ENCODE data around the gene AFF1.
A peak's percentile ranks its signal among the peaks of the same experiment; 100 is the strongest.

The AFF1 gene

GRCh38 chr4:86934771-86935565 lies at the start of gene AFF1:
Gene AFF1, plus strand, starts transcription at chr4:86935011. Its CDS starts 13,523 bp downstream, at chr4:86948534.
- DNase-seq: peak; percentile 85

DNA sequence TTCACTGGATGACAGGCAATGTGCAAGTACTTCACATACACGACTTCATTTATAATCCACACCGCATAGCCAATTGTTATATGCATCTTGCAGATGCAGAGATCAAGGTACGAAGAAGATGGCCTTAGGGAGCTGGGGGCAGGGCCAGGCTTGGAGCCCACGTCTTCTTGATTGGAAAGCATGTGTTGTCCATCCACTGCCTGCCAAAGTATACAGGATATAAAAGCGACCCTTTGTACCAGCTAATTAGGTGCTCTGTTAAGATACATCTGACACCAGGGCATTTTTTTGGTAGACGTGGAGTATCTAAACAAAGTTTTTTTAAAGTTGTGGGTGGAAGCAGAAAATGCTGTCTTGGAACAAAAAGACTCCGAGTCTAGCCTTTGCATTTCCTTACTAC lies 44.0 kb upstream of the AFF1 start:
- no peak for DNase-seq

DNA sequence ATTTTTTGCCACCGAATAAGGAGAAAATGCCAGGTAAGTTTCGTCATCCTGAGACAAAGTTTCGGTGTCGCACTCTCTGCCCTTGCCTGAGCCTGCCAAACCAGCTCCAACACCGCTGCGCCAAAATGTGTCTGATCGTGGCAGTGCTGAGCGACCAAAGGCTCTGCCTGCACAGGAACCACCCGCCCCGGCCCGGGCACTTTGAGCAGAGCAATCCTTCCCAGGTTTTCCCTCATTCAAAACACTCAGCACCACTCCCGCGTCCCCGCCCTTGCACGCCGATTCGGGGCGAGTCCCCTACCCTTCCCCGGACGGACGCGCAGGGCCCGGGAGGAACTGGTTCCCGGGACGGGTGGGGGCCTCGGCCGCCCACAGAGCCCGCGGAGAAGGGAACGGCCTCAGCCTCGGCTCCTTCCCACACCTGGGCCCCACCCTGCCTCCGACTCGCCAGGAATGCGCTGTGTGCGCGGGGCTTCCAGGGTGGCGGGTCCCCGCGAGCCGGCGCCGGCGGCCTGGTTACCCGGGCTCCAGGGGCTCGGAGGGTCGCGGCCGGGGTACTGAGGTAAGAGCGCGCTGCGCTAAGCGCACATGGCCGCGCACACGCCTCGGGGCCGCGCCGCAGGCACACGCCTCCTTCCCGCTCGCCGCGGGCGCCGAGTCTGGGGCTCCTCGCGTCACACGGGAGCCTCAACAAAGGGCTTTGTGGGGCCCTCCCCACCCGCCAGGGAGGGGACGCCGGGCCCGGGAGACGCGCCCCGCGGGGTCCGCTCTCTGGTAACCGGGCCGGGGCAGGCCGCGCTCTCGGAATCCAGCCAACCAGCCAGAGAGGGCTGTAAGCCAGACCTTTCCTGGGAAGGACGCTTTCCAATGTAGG lies 42.8 kb upstream of the AFF1 start, which contains the start of gene C4orf36:
Gene C4orf36 (minus strand): TSS at position 661 of the 874 bp plus-strand sequence. CDS start 902 bp downstream, outside the sequence.
- DNase-seq: peak; percentile 41

DNA sequence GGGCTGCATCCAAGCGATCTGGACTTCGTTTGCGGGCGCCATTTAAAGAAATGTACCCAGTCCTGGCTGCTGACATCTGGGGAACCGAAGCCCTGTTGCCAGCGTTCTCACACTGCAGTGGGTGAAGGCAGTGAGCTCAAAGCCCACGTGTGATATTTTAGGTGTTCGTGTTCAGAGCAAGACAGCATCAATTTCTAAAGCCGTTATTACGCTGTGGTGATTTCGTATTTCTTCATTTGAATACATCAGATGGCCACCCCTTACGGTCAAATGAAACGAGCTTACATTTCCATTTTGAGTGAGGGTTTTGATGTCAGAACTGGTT lies 42.2 kb upstream of the AFF1 start:
- DNase-seq: no peak

DNA sequence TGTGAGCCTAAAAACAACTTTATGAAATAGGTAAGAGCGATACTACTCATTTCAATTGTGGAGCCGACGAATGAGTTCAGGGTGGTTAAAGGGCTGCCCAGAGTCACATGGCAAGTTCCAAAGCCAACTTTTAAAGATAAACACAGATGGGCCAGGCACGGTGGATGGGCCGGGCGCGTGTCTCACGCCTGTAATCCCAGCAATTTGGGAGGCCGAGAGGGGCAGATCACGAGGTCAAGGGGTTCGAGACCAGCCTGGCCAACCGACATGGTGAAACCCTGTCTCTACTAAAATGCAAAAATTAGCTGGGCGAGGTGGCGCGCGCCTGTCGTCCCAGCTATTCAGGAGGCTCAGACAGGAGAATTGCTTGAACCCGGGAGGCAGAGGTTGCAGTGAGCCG lies 41.7 kb upstream of the AFF1 start:
- no peak for DNase-seq

- no peak for DNase-seq
Measured at GRCh38 chr4:86894455-86894854, 40.4 kb upstream of the AFF1 start.

DNA sequence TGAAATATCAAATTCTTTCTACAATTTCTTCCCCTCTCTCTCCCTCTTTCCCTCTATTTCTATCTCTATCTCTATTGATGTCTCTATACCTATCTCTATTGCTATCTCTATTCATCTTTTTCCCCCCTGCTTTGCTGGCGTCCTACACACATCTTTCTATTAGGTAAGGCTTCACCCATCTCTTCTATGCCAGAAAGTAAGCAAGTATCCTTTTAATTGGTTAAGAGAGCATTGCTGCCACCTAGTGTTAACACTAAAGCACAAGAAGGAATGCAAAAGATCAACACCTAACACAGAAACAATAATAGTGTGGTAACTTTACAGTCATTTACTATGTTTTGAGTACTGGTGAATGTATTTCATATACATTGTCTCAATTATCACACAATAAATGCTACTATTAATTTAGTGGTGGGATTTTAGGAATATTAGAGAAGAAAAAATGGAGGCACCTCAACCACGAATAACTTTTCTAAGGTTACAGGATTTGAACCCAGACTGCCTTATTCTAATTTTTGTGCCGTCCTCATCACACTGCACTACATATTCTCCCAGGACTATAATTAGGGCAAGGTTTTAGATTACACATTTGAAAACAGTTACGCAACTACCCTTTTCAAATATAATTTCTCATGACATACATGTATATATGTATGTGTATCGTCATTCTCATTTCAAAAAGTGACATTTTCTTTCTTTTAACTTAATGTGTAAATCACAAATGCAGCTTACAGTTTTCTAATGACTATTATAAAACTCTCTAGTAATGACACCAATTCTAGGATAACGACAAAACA lies 38.9 kb upstream of the AFF1 start:
- peak; percentile 68 for DNase-seq

- DNase-seq: no peak
Measured at GRCh38 chr4:86896596-86896995, 38.2 kb upstream of the AFF1 start.

GRCh38 chr4:86898562-86898961 lies 36.2 kb upstream of the AFF1 start:
- no peak for DNase-seq

GRCh38 chr4:86901864-86902263 lies 32.9 kb upstream of the AFF1 start:
- no peak for DNase-seq

GRCh38 chr4:86908251-86908657 lies 26.6 kb upstream of the AFF1 start:
- DNase-seq: no peak

DNA sequence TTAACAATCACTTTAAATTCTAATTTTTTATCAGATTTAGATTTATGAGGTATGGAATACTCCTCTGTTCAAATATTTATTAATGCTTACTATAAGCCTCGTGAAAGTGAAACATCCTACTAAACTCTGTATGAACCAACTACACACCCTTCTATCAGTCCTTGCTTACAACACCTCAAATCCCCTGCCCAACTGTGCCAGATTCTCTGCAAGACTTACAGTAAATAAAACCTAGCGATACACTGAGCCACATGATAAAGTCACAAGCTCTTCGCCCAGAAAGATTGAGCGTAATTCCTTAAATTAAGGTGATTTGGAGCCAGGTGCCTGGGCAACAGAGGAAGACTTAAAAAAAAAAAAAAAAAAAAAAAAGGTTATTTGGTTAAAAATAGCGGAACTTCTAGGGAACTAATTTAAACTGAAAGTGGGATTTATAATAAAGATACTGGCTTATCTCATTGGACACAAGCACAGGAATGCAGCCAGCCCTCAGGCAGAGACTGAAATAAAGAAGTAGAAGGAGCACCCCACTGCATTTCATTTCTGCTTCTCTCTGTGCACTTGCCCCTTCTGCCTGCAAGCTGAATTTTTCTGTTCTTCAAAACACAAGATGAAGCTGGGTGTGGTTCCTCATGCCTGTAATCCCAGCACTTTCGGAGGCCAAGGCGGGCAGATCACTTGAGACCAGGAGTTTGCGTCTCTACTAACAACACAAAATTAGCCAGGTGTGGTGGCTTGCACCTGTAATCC lies 25.1 kb upstream of the AFF1 start:
- no peak for DNase-seq

DNA sequence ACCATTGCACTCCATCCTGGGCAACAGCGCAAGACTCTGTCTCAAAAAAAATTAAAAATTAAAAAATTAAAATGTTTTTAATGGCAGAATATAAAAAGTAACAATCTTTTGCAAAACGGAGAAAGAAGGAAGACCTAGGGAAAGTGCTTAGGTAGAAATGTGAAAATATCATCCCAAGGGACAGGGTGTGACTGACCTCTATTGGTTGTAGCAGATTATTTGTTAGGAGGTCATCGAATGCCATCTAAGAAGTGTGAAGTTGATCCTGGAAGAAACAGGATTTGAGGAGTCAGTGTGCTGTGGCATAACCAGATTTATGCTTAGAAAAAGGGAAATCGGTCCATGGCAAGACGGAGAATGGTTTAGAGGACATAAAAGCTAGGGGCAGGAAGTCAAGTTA lies 24.4 kb upstream of the AFF1 start:
- DNase-seq: no peak

DNA sequence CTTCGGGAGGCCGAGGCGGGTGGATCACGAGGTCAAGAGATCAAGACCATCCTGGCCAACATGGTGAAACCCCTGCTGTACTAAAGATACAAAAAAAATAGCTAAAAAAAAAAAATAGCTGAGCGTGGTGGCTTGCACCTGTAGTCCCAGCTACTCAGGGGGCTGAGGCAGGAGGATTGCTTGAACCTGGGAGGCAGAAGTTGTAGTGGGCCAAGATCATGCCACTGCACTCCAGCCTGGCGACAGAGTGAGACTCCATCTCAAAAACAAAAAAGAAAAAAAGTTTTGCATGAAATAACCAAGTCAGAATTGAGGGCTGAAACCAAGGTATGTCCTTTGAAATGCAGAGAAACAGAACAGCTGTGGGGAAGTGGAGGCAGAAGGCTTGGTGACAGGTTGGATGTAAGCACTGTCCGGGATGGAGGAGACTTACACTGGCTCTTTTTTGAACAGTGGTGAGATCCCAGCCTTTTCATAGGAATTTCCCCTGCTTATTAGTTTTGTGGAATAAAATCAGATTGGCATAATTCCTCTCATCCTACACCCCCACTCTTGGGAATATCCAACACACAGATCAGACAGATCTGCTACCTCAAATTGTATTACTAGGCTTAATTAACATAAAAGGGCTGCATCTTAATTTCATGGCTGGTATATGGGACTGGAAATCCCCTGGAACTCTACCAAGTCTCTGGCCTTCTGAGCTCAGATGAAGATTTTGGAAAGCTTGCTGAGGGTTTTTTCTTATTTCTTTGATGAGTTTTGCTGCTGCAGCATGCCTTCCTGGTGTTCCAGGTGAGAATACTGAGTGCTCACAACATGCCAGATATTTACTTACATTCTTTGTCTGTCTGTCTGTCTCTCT lies 23.8 kb upstream of the AFF1 start:
- no peak for DNase-seq

DNA sequence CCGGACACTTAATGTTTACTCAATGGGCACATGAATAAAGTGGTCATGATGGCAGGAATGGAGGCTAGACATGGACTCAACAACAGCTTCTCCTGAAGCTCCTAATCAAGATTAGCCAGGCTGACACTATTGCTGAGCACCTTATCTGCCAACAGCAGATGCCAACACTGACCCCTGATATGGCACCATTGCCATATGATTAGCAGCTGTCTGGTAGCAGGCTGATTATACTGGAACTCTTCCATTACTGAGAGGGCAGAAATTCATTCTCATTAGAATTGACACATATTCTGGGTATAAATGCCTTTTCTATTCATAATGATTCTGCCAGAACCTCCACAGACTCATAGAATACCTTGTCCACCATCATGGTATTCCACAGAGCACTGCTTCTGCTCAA lies 18.4 kb upstream of the AFF1 start:
- no peak for DNase-seq

DNA sequence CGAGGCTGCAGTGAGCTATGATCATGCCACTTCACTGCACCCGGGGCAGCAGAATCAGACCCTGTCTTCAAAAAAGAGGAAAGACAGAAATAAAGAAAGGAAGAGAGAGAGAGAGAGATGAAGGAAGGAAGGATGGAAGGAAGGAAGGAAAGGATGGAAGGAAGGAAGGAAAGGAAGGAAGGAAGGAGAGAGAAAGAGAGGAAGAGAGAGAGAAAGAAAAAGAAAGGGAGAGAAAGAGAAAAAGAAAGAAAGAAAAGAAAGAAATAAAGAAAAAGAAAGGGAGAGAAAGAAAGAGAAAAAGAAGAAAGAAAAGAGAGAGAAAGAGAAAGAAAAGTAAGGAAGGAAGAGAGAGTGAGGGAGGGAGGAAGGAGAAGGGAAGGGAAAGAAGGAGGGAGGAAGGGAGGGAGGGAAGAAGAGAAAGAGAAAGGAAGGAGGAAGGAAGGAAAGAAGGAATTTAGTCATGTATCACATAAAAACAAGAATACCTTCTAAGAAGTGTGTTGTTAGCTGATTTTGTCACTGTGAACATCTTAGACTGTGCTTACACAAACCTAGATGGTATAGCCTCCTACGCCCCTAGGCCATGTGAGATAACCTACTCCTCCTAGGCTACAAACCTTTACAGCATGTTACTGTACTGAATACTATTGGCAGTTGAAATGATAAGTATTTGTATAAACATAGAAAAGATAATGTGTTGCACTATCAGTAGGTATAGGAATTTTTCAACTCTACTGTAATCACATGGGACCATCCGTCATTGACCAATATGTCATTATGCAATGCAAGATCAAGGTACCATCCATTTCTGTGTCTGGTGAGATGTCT lies 17.4 kb upstream of the AFF1 start:
- DNase-seq: no peak

DNA sequence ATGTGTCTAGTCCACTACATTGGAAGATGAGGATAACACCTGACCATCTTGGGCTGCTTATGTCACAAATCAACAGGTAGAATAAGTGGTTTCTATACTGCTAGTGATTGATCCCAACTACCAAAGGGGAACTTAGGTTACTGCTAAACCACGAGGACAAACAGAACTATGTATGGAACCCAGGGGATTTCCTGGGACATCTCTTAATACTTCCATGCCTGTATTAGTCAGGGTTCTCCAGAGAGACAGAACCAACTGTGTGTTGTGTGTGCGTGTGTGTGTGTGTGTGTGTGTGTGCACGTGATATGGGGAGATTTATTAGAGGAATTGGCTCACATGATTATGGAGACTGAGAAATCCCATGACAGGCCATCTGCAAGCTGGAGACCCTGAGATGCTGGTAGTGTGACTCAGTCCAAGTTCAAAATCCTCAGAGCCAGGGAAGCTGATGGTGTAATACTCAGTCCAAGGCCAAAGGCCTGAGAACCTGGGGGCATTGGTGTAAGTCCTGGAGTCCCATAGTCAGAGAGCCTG lies 16.2 kb upstream of the AFF1 start:
- no peak for DNase-seq

DNA sequence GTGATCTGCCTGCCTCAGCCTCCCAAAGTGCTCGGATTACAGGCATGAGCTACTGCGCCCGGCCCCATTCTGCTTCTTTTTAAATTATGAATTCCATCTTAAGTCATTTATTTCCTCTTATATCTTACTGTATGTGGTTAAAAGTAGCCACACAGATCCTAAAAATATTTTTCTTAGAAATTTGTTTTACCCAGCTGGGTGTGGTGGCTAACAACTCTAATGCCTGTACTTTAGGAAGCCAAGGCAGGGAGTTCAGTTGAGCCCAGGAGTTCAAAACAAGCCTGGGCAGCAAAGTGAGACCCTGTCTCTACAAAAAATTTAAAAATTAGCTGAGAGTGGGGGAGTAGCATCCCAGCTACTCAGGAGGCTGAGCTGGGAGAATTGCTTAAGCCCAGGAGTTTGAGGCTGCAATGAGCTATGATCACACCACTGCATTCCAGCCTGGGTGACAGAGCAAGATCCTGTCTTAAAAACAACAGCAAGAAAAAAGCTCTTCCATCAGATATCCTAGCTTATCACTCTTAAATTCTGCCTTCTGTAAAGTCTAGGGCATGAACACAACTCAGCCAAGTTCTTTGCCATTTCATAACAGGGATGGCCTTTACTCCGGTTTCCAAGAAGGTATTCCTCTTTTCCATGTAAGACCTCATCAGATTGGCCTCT lies 15.1 kb upstream of the AFF1 start:
- DNase-seq: no peak

- DNase-seq: no peak
Measured at GRCh38 chr4:86921608-86922252, 13.1 kb upstream of the AFF1 start.
